ENCODE results near the gene CDH4.

Gene CDH4

DNA sequence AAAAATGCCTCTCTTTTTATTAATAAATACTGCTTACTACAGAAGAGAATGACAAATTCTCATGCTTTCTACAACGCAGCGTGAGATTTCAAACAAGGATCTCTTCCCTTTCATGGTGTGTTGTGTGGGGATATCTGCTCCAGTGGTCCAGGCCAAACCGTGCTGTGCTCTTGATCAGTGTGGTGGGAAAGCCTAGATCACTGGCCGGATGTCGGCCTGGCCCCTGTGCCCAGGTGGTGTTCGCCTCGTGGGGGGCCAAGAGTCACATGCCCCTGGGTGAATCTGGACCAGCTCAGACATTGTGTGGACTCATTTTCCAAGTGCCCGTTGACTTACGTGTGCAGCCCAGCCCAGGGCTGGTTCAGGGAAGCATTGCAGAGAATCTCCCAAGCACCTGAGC, 4.3 kb downstream of the CDH4 start:
- Histone ChIP-seq H3K79me1 (ENCODE audit: low read length) (no peaks in the 10 kb centered on the region), H4K91ac (ENCODE audit: low read depth, low read length) (no peak overlapping the region), H3K9ac (ENCODE audit: low read length) (no peak overlapping the region), H3K27me3 (ENCODE audit: insufficient read depth, low read length) (peaks cover 38% of the 10 kb centered on the region), H3K4me2 (ENCODE audit: low read length) (no peak overlapping the region), H3K4ac (ENCODE audit: low read depth, low read length) (no peak overlapping the region), H2BK12ac (ENCODE audit: low read length) (no peak overlapping the region), H2AFZ (ENCODE audit: insufficient read depth, low read length, poor library complexity) (no peak overlapping the region), H2BK5ac (ENCODE audit: low read depth, low read length, poor library complexity) (no peak overlapping the region), H4K12ac (ENCODE audit: low read depth, low read length) (no peak overlapping the region), H3K4me3 (ENCODE audit: low read depth, low read length) (no peak overlapping the region), H3K14ac (ENCODE audit: low read length) (no peak overlapping the region), H3K18ac (ENCODE audit: low read length) (no peak overlapping the region), H2BK120ac (ENCODE audit: insufficient read depth, low read length, poor library complexity) (no peak overlapping the region), H2AK5ac (ENCODE audit: low read length) (no peak overlapping the region), H3K79me2 (ENCODE audit: control insufficient read depth, insufficient read depth, low read length, poor library complexity) (no peaks in the 10 kb centered on the region), H3K23ac (ENCODE audit: low read length) (no peak overlapping the region), H4K8ac (ENCODE audit: low read depth, low read length) (no peak overlapping the region), H3K9me3 (ENCODE audit: insufficient read depth, low read depth, low read length) (no peaks in the 10 kb centered on the region), H3K4me1 (ENCODE audit: control insufficient read depth in 1 of 2, insufficient read depth in 2 of 2, low read length in 2 of 2) (peaks cover 3 to 8% of the 10 kb centered on the region in 2 experiments), H3K36me3 (ENCODE audit: control insufficient read depth in 1 of 2, insufficient read depth in 2 of 2, low read length in 2 of 2) (no peaks in the 10 kb centered on the region), H3K27ac (ENCODE audit: low read depth, low read length) (no peak overlapping the region)
- no CpG with 5 or more reads among the region's 9 CpGs for WGBS (ENCODE audit: extremely low coverage, insufficient coverage, insufficient read length)
- DNase-seq: no peak

DNA sequence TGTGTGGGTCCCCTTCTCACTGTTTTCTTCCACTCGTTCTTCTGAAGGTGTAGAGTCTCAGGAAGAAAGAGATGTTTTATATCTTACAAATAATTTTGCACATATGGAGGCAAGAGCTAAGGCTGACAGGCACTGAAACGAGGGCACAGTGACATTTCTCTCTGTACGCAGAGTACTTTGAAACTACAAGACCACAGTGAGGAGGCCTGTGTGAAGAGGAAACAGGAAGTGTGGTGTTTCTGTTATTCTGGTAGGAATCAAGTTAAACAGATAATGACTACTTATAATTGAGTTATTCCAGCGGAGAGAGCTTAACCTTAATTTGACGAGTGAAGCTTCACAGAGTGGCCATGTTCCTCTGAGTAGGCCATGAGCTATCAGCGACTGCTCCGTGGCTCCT, 4.8 kb downstream of the CDH4 start:
- no peak overlapping the region for H2AFZ ChIP-seq (ENCODE audit: insufficient read depth, low read length, poor library complexity)
- H3K4me2 ChIP-seq (ENCODE audit: low read length): no peak overlapping the region
- H3K4ac ChIP-seq (ENCODE audit: low read depth, low read length): no peak overlapping the region
- H3K36me3 ChIP-seq (ENCODE audit: control insufficient read depth in 1 of 2, insufficient read depth in 2 of 2, low read length in 2 of 2): no peaks in the 10 kb centered on the region
- no peak overlapping the region for H2BK120ac ChIP-seq (ENCODE audit: insufficient read depth, low read length, poor library complexity)
- H3K79me1 ChIP-seq (ENCODE audit: low read length): no peaks in the 10 kb centered on the region
- H4K12ac ChIP-seq (ENCODE audit: low read depth, low read length): no peak overlapping the region
- no peak overlapping the region for H4K8ac ChIP-seq (ENCODE audit: low read depth, low read length)
- H3K4me3 ChIP-seq (ENCODE audit: low read depth, low read length): no peak overlapping the region
- H2BK12ac ChIP-seq (ENCODE audit: low read length): no peak overlapping the region
- no CpG with 5 or more reads among the region's 7 CpGs for WGBS (ENCODE audit: extremely low coverage, insufficient coverage, insufficient read length)
- no peak for DNase-seq
- no peak overlapping the region for H3K18ac ChIP-seq (ENCODE audit: low read length)
- no peak overlapping the region for H3K9ac ChIP-seq (ENCODE audit: low read length)
- peaks cover 3 to 8% of the 10 kb centered on the region in 2 experiments for H3K4me1 ChIP-seq (ENCODE audit: control insufficient read depth in 1 of 2, insufficient read depth in 2 of 2, low read length in 2 of 2)
- H3K27ac ChIP-seq (ENCODE audit: low read depth, low read length): no peak overlapping the region
- H2AK5ac ChIP-seq (ENCODE audit: low read length): no peak overlapping the region
- no peak overlapping the region for H3K23ac ChIP-seq (ENCODE audit: low read length)
- peaks cover 33% of the 10 kb centered on the region for H3K27me3 ChIP-seq (ENCODE audit: insufficient read depth, low read length)
- H2BK5ac ChIP-seq (ENCODE audit: low read depth, low read length, poor library complexity): no peak overlapping the region
- H3K14ac ChIP-seq (ENCODE audit: low read length): no peak overlapping the region
- no peak overlapping the region for H4K91ac ChIP-seq (ENCODE audit: low read depth, low read length)
- H3K9me3 ChIP-seq (ENCODE audit: insufficient read depth, low read depth, low read length): no peaks in the 10 kb centered on the region
- H3K79me2 ChIP-seq (ENCODE audit: control insufficient read depth, insufficient read depth, low read length, poor library complexity): no peaks in the 10 kb centered on the region

DNA sequence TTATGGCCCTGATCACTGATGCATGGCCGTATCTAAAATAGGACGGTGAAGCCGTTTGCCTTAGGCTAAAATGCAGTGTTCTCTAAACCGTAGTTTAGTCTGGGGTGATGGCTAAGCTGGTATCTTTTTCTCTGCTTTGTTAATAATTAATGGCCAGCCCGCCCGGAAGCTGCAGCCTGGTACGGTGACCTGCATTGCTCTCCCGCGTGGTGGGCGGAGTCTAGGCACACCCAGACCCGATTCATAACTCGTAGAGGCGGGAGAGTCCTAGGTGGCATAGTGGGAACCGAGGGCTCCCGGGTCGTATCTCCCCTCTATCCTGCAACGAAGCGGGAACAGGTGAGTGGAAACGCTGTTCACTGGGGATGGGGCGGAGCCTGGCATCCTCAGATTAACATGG, 5.5 kb downstream of the CDH4 start:
- H4K12ac ChIP-seq (ENCODE audit: low read depth, low read length): no peak overlapping the region
- no peaks in the 10 kb centered on the region for H3K36me3 ChIP-seq (ENCODE audit: control insufficient read depth in 1 of 2, insufficient read depth in 2 of 2, low read length in 2 of 2)
- H3K4me2 ChIP-seq (ENCODE audit: low read length): no peak overlapping the region

DNA sequence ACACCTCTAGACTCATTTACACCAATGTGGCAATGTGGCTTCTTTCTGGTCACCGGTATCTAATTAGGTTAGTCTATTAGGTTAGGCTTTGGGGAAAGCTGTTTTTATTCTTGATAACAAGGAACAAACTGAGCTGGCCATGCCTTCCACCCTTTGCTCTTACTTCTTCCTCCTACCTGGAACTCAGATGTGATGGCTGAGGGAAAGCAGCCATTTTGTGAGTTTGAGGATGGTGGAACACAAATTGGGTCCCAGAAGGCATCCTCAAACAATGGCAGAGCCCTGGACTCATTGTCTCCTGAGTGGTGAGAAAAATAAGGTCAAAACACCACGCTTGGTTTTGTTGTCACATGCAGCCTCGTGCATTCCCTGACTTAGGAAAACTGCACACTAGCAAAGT, 7.7 kb downstream of the CDH4 start:
- Histone ChIP-seq H3K4me1 (ENCODE audit: control insufficient read depth in 1 of 2, insufficient read depth in 2 of 2, low read length in 2 of 2) (no peaks in the 10 kb centered on the region), H4K91ac (ENCODE audit: low read depth, low read length) (no peak overlapping the region), H3K36me3 (ENCODE audit: control insufficient read depth in 1 of 2, insufficient read depth in 2 of 2, low read length in 2 of 2) (no peaks in the 10 kb centered on the region), H3K79me1 (ENCODE audit: low read length) (no peaks in the 10 kb centered on the region), H4K12ac (ENCODE audit: low read depth, low read length) (no peak overlapping the region), H3K9me3 (ENCODE audit: insufficient read depth, low read depth, low read length) (no peaks in the 10 kb centered on the region), H4K8ac (ENCODE audit: low read depth, low read length) (no peak overlapping the region), H3K18ac (ENCODE audit: low read length) (no peak overlapping the region), H2AFZ (ENCODE audit: insufficient read depth, low read length, poor library complexity) (no peak overlapping the region), H3K4ac (ENCODE audit: low read depth, low read length) (no peak overlapping the region), H3K27me3 (ENCODE audit: insufficient read depth, low read length) (peaks cover 8% of the 10 kb centered on the region), H3K9ac (ENCODE audit: low read length) (no peak overlapping the region), H3K14ac (ENCODE audit: low read length) (no peak overlapping the region), H3K4me3 (ENCODE audit: low read depth, low read length) (no peak overlapping the region), H3K4me2 (ENCODE audit: low read length) (no peak overlapping the region), H2BK120ac (ENCODE audit: insufficient read depth, low read length, poor library complexity) (no peak overlapping the region), H3K23ac (ENCODE audit: low read length) (no peak overlapping the region), H2BK5ac (ENCODE audit: low read depth, low read length, poor library complexity) (no peak overlapping the region), H3K79me2 (ENCODE audit: control insufficient read depth, insufficient read depth, low read length, poor library complexity) (no peaks in the 10 kb centered on the region), H2AK5ac (ENCODE audit: low read length) (no peak overlapping the region), H3K27ac (ENCODE audit: low read depth, low read length) (no peak overlapping the region), H2BK12ac (ENCODE audit: low read length) (no peak overlapping the region)
- no CpG with 5 or more reads among the region's 3 CpGs for WGBS (ENCODE audit: extremely low coverage, insufficient coverage, insufficient read length)
- DNase-seq: no peak

More for the DNA sequence above, 5.5 kb downstream of the CDH4 start:
- peaks cover 28% of the 10 kb centered on the region for H3K27me3 ChIP-seq (ENCODE audit: insufficient read depth, low read length)
- no peak overlapping the region for H3K4ac ChIP-seq (ENCODE audit: low read depth, low read length)
- H3K23ac ChIP-seq (ENCODE audit: low read length): no peak overlapping the region
- H3K18ac ChIP-seq (ENCODE audit: low read length): no peak overlapping the region
- no peak overlapping the region for H2BK120ac ChIP-seq (ENCODE audit: insufficient read depth, low read length, poor library complexity)
- H3K9me3 ChIP-seq (ENCODE audit: insufficient read depth, low read depth, low read length): no peaks in the 10 kb centered on the region
- no peak overlapping the region for H2AK5ac ChIP-seq (ENCODE audit: low read length)
- no peak for DNase-seq
- no peaks in the 10 kb centered on the region for H3K79me1 ChIP-seq (ENCODE audit: low read length)
- H3K4me1 ChIP-seq (ENCODE audit: control insufficient read depth in 1 of 2, insufficient read depth in 2 of 2, low read length in 2 of 2): peaks cover 3 to 8% of the 10 kb centered on the region in 2 experiments
- no peaks in the 10 kb centered on the region for H3K79me2 ChIP-seq (ENCODE audit: control insufficient read depth, insufficient read depth, low read length, poor library complexity)
- H3K27ac ChIP-seq (ENCODE audit: low read depth, low read length): no peak overlapping the region
- H4K8ac ChIP-seq (ENCODE audit: low read depth, low read length): no peak overlapping the region
- no peak overlapping the region for H4K91ac ChIP-seq (ENCODE audit: low read depth, low read length)
- H2BK12ac ChIP-seq (ENCODE audit: low read length): no peak overlapping the region
- no peak overlapping the region for H3K4me3 ChIP-seq (ENCODE audit: low read depth, low read length)
- no peak overlapping the region for H3K9ac ChIP-seq (ENCODE audit: low read length)
- no peak overlapping the region for H3K14ac ChIP-seq (ENCODE audit: low read length)
- H2BK5ac ChIP-seq (ENCODE audit: low read depth, low read length, poor library complexity): no peak overlapping the region
- no peak overlapping the region for H2AFZ ChIP-seq (ENCODE audit: insufficient read depth, low read length, poor library complexity)
- WGBS (ENCODE audit: extremely low coverage, insufficient coverage, insufficient read length): no CpG with 5 or more reads among the region's 20 CpGs
